ENCODE results near the gene LZTS2. TPM values are rescaled to one million over a fixed set of nuclear protein-coding genes. Genes with fewer than 3 reads are reported as not detected.

LZTS2 gene
- total RNA-seq, 1 experiment from 2014 or later, result 49.2 TPM

DNA sequence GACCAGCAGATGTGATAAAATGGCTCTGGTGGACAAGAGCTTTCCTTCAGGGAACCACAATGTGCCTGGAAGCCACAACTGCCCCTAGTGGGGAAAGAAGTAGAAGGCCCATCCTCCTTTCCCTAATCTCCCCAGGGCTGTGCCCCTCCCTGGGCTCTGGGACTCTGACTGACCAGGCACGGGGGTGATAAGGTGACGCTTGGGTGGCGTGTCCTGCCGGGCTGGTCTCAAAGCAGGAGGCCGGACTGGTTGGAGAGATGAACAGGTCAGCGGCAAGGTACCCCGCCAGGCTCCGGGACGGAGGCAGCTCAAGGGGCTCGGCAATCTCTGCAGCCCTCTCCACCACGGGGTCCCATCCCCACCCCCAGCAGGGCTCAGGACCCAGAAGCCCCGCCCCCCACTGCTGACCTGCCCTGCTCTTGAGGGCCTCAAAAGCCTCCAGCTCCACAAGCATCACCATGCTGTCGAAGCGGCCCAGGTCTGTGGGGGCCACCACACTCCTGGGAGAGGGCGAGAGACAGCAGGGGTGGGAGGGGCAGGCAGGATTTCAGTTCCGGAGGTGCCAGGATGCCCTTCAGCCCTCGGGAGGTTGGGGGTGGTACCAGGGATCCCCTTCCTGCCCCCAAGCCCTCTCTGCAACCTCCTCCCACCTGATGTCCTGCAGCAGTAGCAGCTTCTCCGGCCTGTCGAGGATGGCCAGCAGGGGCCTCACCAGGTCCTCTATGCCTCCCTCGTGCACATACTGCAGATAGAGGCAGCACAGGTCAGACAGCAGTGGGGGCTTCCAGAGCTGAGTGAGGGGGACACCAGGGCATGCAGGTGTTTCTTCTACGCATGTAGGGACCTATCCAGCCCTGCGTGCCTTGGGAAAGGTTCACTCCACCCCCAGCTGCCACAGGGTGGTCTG is 12.2 kb downstream of the LZTS2 start:
- DNase-seq (ENCODE audit: extremely low read depth, low read depth), result no peak

DNA sequence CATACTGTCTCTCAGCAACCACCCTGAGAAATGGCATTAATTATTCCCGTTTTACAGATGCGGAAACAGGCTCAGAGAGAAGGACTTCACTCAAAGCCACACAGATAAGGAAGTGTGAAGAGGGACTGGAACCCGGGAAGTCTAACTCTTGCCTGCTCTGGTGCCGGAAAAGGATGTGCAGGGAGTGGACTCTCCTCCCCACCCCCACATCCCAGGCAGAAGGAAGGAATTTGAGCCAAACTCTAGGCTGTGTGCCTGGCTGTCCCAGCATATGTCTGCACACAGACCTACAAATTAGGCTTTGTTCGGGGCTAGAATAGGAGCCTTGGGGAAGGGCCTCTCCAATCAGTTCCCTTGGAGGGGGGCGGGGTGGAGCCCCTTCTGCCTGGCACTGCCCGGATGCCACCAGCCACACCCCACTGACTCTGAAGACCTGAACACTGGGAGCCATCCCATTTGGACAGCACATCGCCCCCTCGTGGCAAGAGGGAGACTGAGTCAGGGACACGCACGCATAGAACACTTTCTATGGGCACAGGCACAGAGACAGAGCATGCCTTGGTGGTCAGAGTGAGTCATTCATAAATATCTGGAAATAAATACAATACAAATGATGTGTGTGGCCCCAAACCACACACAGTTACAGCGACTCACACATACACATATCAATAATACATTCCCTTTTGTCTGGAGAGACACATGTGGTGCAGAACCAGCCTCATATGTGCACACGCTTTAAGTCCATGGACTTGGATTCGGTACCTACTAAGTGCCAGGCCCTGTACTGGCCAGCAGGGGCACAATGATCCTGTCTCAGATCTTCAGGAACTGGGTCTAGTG is 13.1 kb downstream of the LZTS2 start:
- peak; percentile 95 for DNase-seq (ENCODE audit: extremely low read depth, low read depth)

DNA sequence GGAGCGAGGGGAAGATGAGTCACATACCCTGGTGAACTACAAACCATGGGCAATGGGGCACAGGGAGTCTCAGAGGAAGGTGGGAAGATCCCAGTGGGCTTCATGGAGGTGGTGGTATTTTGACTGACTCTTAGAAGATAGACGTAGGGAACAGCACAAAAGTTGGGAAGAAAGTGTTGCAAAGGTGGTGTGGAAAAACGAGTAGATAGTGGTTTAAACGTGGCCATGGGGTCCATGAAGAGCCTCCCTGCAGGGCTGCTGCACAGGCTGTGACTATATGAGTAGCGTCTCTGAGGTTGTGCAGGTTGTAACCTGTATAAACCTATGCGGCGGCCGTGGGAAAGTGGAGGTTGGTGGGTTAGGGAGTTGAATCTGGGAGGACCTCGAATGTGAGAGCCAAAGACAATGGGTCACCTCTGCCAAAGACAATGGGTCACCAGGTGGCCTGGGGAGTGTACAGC is 13.8 kb downstream of the LZTS2 start:
- DNase-seq (ENCODE audit: extremely low read depth, low read depth), result no peak

DNA sequence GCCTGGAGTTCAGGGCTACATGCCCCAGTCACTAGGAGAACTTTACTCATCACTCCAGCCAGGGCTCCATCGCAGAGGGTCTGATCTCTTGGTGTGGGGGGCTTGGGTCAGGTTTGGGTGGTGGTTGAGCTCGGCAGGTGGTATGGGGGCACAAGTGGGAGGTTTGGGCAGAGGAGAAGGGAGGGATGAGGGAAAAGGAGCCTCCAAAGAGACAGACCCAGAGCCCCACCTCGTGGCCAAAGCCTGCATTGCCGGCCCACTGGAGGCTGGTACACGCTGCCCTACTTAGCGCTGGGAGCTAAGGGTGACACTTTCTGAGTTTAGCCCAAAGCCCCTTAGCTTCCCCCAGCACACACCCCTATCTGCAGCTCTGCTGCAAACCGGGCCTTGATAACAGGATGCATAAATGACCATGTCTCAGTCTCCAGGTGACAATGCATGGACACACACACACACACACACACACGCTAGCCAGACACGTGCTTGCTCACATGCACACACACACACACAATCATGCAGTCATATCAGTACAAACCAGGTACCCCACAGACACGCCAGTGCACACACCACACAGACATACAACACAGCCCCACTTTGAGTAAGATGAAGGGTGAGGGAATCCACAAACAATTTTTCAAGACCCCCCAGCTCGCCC is 14.7 kb downstream of the LZTS2 start:
- DNase-seq (ENCODE audit: extremely low read depth, low read depth), result no peak

DNA sequence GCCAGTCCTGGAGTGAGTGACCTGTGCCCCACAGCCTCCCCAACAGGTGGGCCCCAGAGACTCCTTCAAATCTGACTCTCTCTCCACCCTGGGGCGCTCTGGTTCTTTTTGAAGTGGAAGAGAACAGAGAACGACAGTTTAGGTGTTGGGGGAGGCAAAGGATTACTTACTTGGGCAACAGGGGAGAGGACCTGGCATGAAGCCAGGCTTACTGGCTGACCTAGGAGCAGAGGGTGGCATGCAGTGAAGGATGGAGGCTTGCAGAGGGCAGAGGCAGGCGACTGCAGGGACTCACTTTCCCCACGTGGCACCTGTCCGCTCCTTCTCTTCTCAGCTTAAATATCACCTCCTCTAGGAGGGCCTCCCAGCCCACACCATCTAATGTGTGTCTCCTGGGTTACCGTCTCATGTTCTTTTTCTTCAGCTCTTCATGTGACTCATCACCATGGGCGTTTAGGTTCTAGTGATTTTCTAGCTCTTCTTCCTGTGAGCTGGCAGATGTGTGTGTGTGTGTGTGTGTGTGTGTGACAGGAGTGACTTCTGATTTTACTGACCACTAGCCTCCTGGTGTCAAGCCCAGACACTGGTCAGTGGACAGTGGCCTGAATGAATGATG is 15.5 kb downstream of the LZTS2 start:
- no peak for DNase-seq (ENCODE audit: extremely low read depth, low read depth)

DNA sequence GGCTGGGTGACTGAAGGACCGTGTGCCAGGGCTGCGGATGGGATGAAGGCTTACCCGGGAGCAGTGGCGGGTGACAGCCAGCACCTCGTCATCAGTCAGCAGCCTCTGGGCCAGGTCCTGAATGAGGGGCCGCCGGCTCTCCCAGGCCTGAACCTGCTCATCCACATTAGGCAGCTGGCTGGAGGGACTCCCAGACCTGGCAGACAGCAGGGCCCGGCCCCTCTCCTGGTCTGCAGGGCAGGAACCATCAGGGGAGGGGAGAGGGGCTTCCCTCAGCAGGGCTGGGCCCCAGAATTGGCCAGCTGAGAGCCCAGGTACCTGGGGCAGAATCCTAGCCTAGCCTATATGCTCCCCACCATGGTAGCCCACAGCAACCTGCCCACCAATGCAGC is 16.0 kb downstream of the LZTS2 start:
- DNase-seq (ENCODE audit: extremely low read depth, low read depth), result no peak

DNA sequence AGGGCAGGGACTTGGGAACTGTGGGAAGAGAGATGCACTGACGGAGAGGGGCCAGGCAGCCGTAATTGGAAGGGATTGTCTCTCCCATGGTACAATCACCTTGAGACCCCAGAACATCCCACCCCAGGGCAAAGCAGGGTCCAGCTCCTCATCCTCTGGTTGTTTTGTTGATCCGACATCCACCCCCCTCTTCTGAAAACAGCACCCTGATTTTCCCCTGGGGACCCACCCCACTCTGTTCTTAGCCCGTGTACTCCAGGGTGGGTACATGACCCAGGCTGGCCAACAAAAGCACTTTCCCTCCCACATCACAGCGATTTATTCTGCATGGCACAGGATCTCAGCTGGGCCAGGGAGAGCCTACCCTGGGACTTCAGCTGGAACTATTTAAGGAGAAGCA is 17.2 kb downstream of the LZTS2 start:
- no peak for DNase-seq (ENCODE audit: extremely low read depth, low read depth)

DNA sequence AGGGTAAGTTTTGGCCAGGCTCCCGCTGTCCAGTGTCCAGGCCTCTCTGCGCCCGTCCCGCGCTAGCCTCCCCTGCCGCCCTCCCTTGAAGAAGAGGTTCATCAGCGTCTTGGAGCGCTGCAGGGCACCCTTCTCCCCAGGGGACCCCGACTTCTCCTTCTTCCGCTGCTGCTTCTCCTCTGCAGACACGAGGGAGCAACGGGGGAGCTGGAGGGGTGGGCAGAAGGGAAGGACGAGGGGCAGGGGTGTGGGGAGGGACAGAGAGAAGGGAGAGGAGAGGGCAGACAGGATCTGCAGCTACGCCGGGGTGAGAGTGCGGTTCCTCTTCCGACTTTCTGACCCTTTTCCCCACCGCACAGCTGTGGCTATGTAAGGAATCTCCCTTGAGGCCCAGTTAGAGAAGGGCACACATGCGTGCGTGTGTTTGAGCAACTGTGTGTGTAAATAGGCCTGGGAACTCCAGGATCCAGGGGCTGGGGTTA is 18.6 kb downstream of the LZTS2 start:
- no peak for DNase-seq (ENCODE audit: extremely low read depth, low read depth)

DNA sequence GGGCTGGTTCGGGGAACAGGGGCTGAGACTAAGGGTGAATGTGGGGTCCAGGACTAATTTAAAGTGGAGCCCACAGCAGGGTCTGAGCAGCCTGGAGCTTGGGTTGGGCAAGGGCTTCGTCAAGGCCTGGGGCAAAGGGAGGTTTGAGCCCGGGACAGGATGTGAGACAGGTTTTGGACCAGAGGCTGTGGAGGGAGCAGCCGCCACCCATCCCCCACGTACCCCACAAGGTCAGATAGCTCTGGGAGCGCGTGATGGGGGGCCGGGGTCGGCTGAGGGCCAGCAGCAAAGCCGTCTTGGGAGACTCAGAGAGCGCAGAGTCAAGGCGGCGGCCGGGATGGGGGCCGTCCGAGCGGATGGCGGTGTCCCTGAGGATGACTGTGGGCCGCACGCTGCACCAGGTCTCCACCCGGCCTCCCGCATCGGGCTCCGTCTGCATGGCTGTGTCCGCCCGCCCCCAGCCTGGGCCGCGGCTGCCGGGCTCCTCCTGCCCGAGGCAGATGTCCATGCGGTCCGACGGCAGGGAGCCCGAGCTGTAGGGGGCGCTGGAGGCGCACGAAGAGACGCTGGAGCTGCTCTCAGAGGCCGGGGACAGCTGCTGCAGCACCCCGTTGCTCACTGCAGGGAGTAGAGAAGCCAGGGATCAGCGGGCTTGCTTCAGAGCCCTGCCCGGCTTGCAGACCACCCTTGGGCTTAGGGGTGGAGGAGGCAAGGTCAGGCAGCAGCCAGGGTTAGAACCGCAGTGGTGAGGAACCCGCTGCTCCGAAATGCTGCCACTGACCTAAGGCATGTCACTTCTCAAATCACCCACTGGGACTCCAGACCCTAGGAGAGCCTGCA is 19.2 kb downstream of the LZTS2 start:
- peak; percentile 79 for DNase-seq (ENCODE audit: extremely low read depth, low read depth)

DNA sequence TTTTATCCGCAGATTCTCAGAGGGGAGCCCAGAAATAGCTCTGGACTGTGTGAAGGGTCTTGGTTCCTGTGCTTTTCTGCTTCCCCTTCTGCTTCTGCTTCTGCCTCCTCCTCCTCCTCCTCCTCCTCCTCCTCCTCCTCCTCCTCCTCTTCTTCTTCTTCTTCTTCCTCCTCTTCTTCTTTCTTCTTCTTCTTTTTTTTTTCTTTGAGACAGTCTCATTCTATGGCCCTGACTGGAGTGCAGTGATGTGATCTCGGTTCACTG is 19.8 kb downstream of the LZTS2 start:
- DNase-seq (ENCODE audit: extremely low read depth, low read depth), result no peak

DNA sequence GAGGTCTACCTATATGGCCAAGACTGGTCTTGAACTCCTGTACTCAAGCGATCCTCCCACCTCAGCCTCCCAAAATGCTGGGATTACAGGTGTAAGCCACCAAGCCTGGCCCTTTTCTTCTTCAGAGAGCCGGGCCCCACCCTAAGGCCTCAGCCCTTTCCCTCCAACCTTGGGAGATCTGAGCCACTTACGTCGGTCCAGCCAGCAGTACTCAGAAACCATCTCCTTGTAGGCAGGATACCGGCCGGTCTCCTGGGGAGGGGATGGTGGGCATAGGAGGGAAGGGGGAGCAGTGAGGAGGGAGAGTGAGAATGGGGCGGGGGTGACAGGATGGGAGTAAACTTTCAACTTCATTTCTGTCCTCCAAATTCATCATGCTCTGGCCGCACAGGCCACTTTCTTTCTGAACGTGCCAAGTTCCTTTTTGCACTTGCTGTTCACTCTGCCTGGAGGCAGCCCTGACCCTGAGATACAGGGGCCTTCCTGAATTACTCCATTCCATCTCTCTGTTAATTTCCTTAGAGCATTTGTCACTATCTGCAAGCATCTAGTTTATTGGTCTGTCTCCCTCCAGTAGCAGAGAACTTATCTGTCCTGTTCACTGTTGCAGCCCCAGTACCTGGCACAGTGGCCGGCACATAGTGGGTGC is 20.9 kb downstream of the LZTS2 start:
- no peak for DNase-seq (ENCODE audit: extremely low read depth, low read depth)

DNA sequence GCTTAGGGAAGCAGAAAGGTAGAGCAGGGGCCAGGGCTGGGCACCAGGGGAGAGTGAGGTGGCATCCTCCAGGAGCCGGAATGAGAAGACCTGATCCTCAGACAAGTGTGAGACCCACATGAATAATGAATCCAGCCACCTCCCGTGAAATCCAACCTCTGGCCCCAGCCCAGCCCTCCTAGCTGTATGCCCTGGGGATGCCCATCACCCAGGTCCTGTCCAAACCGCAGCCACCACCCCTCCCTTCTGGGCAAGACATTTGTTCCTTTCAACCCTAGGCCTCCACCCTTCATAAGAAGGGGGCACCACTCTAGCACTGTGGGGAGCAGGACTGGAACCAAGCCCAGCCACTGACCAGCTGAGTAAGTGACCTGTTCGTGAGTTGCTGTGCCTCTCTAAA is 21.6 kb downstream of the LZTS2 start:
- DNase-seq (ENCODE audit: extremely low read depth, low read depth), result no peak

DNA sequence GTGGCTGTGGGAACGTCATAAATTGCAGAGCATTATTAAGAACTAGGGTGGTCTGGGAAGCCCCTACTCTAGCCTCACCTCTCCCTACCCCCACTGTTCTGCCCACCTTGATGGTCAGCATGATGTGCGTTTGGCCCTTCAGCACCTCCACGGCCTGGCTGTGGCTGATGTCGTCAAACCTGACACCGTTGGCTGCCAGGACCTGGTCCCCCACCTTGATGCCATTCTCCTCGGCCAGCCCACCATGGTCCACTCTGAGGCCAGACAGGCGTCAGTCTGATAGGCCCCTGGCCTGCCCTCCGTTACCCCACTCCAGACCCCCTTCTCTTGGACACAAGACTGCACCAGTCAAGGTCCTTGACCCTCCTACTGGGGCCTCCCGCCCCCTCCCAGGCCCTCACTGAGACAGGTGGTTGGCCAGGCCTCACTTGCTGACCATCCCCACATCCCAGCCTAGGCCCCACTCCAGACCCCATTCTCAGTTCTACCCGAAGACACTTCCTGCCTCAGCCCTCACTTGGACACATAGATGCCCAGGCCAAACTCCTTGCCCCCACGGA is 22.2 kb downstream of the LZTS2 start:
- DNase-seq (ENCODE audit: extremely low read depth, low read depth), result no peak

DNA sequence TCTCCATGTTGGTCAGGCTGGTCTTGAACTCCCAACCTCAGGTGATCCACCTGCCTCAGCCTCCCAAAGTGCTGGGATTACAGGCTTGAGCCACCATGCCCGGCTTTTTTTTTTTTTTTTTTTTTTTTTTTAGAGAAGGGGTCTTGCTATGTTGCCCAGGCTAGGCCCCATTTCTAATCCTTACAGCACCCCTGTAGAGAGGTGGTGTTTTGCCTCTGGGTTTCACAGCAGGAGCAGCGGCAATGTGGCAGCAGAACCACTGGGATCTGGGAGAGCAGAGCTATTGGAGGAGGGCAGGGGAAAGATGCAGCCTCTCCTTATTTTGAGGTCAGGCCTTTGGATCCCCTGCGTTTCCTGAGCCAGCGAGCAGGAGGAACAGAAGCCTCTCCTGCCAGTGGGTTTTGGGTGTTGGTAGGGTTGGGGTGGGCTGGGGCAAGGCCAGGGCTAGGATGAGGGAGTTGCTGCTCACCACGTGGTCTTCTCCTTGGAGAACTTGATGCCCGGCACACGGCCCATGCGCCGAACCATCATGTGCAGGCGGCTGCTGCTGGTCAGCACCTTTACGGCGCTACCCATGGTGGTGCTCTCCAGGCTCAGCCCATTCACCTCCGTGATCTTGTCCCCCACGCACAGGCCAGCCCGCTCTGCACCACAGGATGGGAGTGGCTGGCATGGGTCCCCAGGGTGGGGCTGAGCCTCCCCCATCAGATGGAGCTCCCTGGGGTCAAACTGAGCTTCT is 23.5 kb downstream of the LZTS2 start:
- DNase-seq (ENCODE audit: extremely low read depth, low read depth), result no peak

DNA sequence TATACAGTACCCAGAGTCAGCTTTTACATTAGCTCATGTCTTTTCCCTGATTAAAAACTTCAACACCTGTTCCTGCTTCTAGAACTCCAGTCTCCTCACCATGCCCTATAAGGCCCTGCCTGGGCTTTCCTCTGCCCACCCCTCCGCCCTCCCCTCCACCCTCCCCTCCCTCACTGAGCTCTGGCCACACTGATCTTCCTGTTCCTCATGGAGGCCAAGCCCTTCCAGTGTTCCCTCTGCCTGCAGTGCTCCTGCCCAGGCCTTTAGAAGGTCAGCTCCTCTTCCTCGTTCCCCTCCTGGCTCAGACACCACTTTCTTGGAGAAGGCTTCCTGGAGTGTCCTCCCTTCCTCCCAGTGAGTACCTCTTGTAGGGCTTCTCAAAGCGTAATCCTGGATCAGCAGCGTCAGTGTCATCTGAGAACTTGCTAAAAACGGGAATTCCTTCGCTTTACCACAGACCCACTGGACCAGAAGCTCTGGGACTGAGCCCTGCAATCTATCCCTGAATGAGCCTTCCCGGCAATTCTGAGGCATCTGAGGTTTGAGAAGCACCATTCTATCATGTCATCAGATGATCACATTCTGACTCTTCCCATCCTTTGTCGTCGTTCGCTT is 27.6 kb downstream of the LZTS2 start:
- no peak for DNase-seq (ENCODE audit: extremely low read depth, low read depth)

DNA sequence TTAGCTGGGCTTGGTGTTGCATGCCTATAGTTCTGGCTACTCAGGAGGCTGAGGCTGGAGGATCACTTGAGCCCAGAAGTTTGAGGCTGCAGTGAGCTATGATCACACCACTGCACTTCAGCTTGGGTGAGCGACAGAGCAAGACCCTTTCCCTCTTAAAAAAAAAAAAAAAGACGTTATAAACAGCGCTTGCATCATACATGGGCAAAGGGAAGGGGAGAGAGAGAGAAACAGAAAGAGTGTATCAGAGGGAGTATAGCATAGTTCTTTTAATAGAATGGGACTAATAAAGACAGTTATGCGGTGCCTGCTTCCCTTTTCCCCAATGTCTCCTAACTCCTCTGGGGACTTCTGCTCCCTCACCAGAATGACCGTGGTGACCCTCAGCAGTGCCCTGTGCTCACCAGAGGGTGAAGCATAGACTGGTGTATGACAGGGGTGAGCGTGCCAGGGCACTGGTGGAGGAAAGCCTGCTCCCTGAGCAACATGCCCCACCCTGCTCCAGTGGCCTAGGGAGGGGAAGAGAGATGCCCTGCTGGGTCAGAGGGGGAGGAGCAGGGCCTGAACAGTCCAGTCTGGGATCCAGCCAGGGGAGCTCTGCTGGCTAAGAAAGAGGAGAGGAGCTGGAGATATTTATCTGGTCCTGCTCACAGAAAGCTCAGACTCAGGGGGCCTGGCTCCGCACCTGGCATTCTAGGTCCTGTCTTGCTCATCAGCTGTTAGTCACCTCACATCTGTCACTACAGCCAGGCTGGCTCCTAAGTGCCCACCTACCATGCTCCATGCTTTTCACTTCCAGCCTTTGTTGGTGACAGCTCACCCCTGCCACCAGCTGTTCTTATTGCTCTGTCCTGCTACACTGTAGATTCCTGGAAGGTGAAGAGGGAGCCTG is 29.1 kb downstream of the LZTS2 start:
- no peak for DNase-seq (ENCODE audit: extremely low read depth, low read depth)
